WTC11 (cell line): ENCODE measurements around the gene RAPGEF2. TPM values are rescaled to one million over a fixed set of nuclear protein-coding genes. Genes with fewer than 3 reads are reported as not detected.

ENCODE experiments used
- ATAC-seq: fragments of 200-7000 bp; cut with Tn5 transposase; 2 replicates; pipeline ENCODE4 v1.10.0; 2021; ENCODE audit warnings: mild to moderate bottlenecking, moderate library complexity
- CTCF ChIA-PET: fragments of 300-600 bp; sonication (Branson Sonifier 250); formaldehyde crosslinking; loops from one replicate; lab custom pipeline; 2021; ENCODE audit warnings: antibody characterized with exemption; lab: Charles Lee
- POLR2A ChIA-PET: fragments of 350-600 bp; sonication (Branson Sonifier 250); formaldehyde crosslinking; loops from one replicate; lab custom pipeline; 2021; ENCODE audit warnings: antibody characterized with exemption; lab: Charles Lee
- DNase-seq: peaks from one replicate; pipeline ENCODE4 v3.0.0; 2021; ENCODE audit warnings: low spot score
- H3K27ac Mint-ChIP-seq: 2 replicates; pipeline ENCODE4 v1.8.0; 2021; ENCODE audit warnings: mixed read lengths
- H3K27me3 Mint-ChIP-seq: 2 replicates; pipeline ENCODE4 v1.8.0; 2021; ENCODE audit warnings: low read depth, mild to moderate bottlenecking, moderate library complexity, mixed read lengths
- H3K36me3 Mint-ChIP-seq: 2 replicates; pipeline ENCODE4 v1.8.0; 2021; ENCODE audit warnings: mixed read lengths
- H3K4me1 Mint-ChIP-seq: 2 replicates; pipeline ENCODE4 v1.8.0; 2022; ENCODE audit warnings: mixed read lengths
- H3K4me3 Mint-ChIP-seq: 2 replicates; pipeline ENCODE4 v1.8.0; 2021; ENCODE audit warnings: mild to moderate bottlenecking, moderate library complexity, mixed read lengths
- H3K9me3 Mint-ChIP-seq: 2 replicates; pipeline ENCODE4 v1.8.0; 2021; ENCODE audit warnings: mixed read lengths
- CTCF ChIP-seq: fragments of 200-600 bp; IDR thresholded peaks from 2 replicates; pipeline ENCODE4 v1.8.0; 2022; ENCODE audit warnings: antibody characterized with exemption
- ERG ChIP-seq: fragments of 250-450 bp; sonication (Bioruptor Pico); IDR thresholded peaks from 2 replicates; pipeline ENCODE4 v1.8.0; 2021; ENCODE audit warnings: mild to moderate bottlenecking
- GABPB1 ChIP-seq: sonication (generic); formaldehyde crosslinking; IDR thresholded peaks from 2 replicates; pipeline ENCODE4 v1.8.1; 2023; ENCODE audit warnings: mild to moderate bottlenecking, missing genetic modification reagents
- GTF2I ChIP-seq: fragments of 250-450 bp; sonication (Bioruptor Pico); conservative IDR thresholded peaks from 2 replicates; pipeline ENCODE4 v1.4.0; 2021; ENCODE audit warnings: mild to moderate bottlenecking
- JAZF1 ChIP-seq: fragments of 250-450 bp; sonication (Bioruptor Pico); IDR thresholded peaks from 2 replicates; pipeline ENCODE4 v1.9.0; 2021; ENCODE audit warnings: moderate library complexity, mild to moderate bottlenecking, inconsistent platforms
- MXD4 ChIP-seq: fragments of 250-450 bp; sonication (Bioruptor Pico); IDR thresholded peaks from 2 replicates; pipeline ENCODE4 v1.8.0; 2021; ENCODE audit warnings: mild to moderate bottlenecking, moderate library complexity, borderline replicate concordance
- NFYB ChIP-seq: sonication (generic); formaldehyde crosslinking; conservative IDR thresholded peaks from 2 replicates; pipeline ENCODE4 v1.8.0; 2022; ENCODE audit warnings: low read depth, missing genetic modification reagents
- OVOL2 ChIP-seq: fragments of 250-450 bp; sonication (Bioruptor Pico); IDR thresholded peaks from 2 replicates; pipeline ENCODE4 v1.9.0; 2021; ENCODE audit warnings: mild to moderate bottlenecking, borderline replicate concordance
- RELA ChIP-seq: sonication (generic); formaldehyde crosslinking; IDR thresholded peaks from 2 replicates; pipeline ENCODE4 v1.8.1; 2022; ENCODE audit warnings: missing genetic modification reagents, mild to moderate bottlenecking, borderline replicate concordance
- SP1 ChIP-seq: sonication (generic); formaldehyde crosslinking; conservative IDR thresholded peaks from 2 replicates; pipeline ENCODE4 v1.8.1; 2022; ENCODE audit warnings: missing genetic modification reagents
- TEAD4 ChIP-seq: sonication (generic); formaldehyde crosslinking; IDR thresholded peaks from 2 replicates; pipeline ENCODE4 v1.8.0; 2022; ENCODE audit warnings: mild to moderate bottlenecking, missing genetic modification reagents
- ZNF219 ChIP-seq: sonication (generic); formaldehyde crosslinking; IDR thresholded peaks from 2 replicates; pipeline ENCODE4 v1.8.0; 2023; ENCODE audit warnings: missing genetic modification reagents, mild to moderate bottlenecking, borderline replicate concordance
- ZNF396 ChIP-seq: fragments of 250-450 bp; sonication (Bioruptor Pico); IDR thresholded peaks from 2 replicates; pipeline ENCODE4 v1.8.0; 2021; ENCODE audit warnings: mild to moderate bottlenecking, moderate library complexity, borderline replicate concordance
- ZNF416 ChIP-seq: fragments of 250-450 bp; sonication (Bioruptor Pico); IDR thresholded peaks from 2 replicates; pipeline ENCODE4 v1.9.0; 2021; ENCODE audit warnings: mild to moderate bottlenecking, inconsistent platforms
- total RNA-seq: library from RNA; stranded (reverse); gene quantifications from 3 replicates; pipeline ENCODE4 v1.2.3, GENCODE V29; 2021
- TF ChIP-seq, protein P1 (sequence below): sonication (generic); formaldehyde crosslinking; IDR thresholded peaks from 2 replicates; pipeline ENCODE4 v1.8.0; 2023; ENCODE audit warnings: missing genetic modification reagents, mild to moderate bottlenecking, borderline replicate concordance
- TF ChIP-seq, protein P2 (sequence below): fragments of 250-450 bp; sonication (Bioruptor Pico); IDR thresholded peaks from 2 replicates; pipeline ENCODE4 v1.9.0; 2021; ENCODE audit warnings: moderate library complexity, mild to moderate bottlenecking, inconsistent platforms, borderline replicate concordance
- TF ChIP-seq, protein P3 (sequence below): sonication (generic); formaldehyde crosslinking; IDR thresholded peaks from 2 replicates; pipeline ENCODE4 v1.8.1; 2022; ENCODE audit warnings: mild to moderate bottlenecking, missing genetic modification reagents, moderate library complexity, borderline replicate concordance

The RAPGEF2 gene
- total RNA-seq, 1 experiment from 2014 or later: 40.6 TPM

- Mint-ChIP-seq H3K9me3 (peaks cover 3% of the 10 kb centered on the region; the same call in 1 of the 2 replicates), H3K4me1 (peaks cover 45% of the 10 kb centered on the region), H3K27ac (no peak overlapping the region; the same call in 1 of the 2 replicates), H3K36me3 (no peaks in the 10 kb centered on the region), H3K27me3 (no peaks in the 10 kb centered on the region)
- POLR2A ChIA-PET: interaction anchor here (0.5 kb wide), 1 partner anchor 665 kb away, joined by 3 read pairs; no protein-coding TSS in a partner anchor
- DNase-seq: no peak
- TF ChIP-seq, protein P1, sequence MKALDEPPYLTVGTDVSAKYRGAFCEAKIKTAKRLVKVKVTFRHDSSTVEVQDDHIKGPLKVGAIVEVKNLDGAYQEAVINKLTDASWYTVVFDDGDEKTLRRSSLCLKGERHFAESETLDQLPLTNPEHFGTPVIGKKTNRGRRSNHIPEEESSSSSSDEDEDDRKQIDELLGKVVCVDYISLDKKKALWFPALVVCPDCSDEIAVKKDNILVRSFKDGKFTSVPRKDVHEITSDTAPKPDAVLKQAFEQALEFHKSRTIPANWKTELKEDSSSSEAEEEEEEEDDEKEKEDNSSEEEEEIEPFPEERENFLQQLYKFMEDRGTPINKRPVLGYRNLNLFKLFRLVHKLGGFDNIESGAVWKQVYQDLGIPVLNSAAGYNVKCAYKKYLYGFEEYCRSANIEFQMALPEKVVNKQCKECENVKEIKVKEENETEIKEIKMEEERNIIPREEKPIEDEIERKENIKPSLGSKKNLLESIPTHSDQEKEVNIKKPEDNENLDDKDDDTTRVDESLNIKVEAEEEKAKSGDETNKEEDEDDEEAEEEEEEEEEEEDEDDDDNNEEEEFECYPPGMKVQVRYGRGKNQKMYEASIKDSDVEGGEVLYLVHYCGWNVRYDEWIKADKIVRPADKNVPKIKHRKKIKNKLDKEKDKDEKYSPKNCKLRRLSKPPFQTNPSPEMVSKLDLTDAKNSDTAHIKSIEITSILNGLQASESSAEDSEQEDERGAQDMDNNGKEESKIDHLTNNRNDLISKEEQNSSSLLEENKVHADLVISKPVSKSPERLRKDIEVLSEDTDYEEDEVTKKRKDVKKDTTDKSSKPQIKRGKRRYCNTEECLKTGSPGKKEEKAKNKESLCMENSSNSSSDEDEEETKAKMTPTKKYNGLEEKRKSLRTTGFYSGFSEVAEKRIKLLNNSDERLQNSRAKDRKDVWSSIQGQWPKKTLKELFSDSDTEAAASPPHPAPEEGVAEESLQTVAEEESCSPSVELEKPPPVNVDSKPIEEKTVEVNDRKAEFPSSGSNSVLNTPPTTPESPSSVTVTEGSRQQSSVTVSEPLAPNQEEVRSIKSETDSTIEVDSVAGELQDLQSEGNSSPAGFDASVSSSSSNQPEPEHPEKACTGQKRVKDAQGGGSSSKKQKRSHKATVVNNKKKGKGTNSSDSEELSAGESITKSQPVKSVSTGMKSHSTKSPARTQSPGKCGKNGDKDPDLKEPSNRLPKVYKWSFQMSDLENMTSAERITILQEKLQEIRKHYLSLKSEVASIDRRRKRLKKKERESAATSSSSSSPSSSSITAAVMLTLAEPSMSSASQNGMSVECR: no peak
- TF ChIP-seq JAZF1 (CRISPR knock-in tag) (no peak), ERG (CRISPR knock-in tag) (no peak), NFYB (CRISPR knock-in tag) (no peak), ZNF416 (no peak), SP1 (CRISPR knock-in tag) (no peak), GTF2I (CRISPR knock-in tag) (no peak), OVOL2 (CRISPR knock-in tag) (no peak), GABPB1 (no peak), RELA (CRISPR knock-in tag) (no peak), CTCF (no peak), ZNF219 (CRISPR knock-in tag) (no peak), ZNF396 (CRISPR knock-in tag) (no peak)
- TF ChIP-seq, all 79 proteins: peak for 0
- H3K4me3 Mint-ChIP-seq: no peak overlapping the region
- ATAC-seq: no peak
- CTCF ChIA-PET: interaction anchor here (0.6 to 0.8 kb wide), 2 partner anchors 38 to 170 kb away, joined by 3 read pairs; no protein-coding TSS in a partner anchor
Observed at GRCh38 chr4:159162576-159162975, 59.7 kb downstream of the RAPGEF2 start.

- TF ChIP-seq TEAD4 (CRISPR knock-in tag) (no peak), MXD4 (CRISPR knock-in tag) (no peak)
- TF ChIP-seq, protein P2, sequence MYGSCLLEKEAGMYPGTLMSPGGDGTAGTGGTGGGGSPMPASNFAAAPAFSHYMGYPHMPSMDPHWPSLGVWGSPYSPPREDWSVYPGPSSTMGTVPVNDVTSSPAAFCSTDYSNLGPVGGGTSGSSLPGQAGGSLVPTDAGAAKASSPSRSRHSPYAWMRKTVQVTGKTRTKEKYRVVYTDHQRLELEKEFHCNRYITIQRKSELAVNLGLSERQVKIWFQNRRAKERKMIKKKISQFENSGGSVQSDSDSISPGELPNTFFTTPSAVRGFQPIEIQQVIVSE (CRISPR knock-in tag): no peak
- TF ChIP-seq, protein P3, sequence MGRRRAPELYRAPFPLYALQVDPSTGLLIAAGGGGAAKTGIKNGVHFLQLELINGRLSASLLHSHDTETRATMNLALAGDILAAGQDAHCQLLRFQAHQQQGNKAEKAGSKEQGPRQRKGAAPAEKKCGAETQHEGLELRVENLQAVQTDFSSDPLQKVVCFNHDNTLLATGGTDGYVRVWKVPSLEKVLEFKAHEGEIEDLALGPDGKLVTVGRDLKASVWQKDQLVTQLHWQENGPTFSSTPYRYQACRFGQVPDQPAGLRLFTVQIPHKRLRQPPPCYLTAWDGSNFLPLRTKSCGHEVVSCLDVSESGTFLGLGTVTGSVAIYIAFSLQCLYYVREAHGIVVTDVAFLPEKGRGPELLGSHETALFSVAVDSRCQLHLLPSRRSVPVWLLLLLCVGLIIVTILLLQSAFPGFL (CRISPR knock-in tag): no peak
- Mint-ChIP-seq H3K27me3 (no peaks in the 10 kb centered on the region), H3K9me3 (peaks cover 3% of the 10 kb centered on the region; the same call in 1 of the 2 replicates), H3K4me1 (peaks cover 43% of the 10 kb centered on the region), H3K27ac (no peak overlapping the region), H3K36me3 (no peaks in the 10 kb centered on the region), H3K4me3 (no peak overlapping the region)
- DNase-seq: no peak
- CTCF ChIA-PET: interaction anchor here (0.6 kb wide), 1 partner anchor 19 kb away, joined by 3 read pairs; no protein-coding TSS in a partner anchor
- POLR2A ChIA-PET: no interaction called here
- no peak for ATAC-seq
Observed at GRCh38 chr4:159163521-159163920, 60.6 kb downstream of the RAPGEF2 start.
